GM19193 (cell line): ENCODE measurements around the gene ADPGK.

ENCODE experiments used
- POLR2A ChIP-seq: IDR thresholded peaks from 4 replicates; pipeline ENCODE4 v1.6.1; 2011; ENCODE audit not compliant: insufficient read depth, insufficient read length; ENCODE audit errors: extremely low read depth

The ADPGK gene

DNA sequence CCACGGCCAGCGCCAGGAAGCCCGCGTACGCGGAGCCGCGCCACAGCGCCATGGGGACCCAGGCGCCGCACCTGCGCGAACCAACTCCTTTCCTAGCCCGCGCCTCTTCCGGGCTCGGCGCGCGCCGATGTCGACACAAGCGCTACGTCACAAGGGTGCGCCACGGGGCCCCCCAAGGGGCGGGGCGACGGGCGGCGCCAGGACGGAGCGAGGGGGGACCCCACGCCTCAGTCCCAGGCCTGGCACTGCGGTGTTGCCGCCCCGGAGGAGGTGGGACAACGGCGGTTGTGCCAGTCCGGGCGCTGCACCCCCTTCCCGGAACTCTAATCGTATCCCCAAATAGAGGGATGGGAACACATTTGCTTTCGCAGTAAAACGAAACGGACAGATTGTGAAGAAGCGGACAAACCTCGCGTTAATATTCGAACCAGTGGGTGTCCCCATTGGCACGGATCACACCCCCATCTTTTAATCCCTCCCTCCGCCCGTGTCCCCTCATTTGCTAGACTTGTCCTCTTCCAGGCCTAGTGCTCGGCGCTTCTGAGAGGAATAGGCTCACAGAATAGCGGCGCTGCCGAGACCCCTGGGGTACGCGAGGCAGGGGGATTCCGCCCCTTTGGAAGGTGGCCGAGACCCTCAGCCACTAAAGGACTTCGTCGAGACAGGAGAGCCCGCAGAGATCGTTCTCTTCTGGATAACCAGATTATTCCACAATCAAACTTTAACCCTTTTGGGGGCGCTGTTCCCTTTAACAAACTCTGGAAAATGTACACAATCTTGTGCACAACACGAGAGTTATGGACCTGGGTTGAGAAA is at the start of gene ADPGK:
TSS of gene ADPGK (minus strand) at position 119 of the 816 bp plus-strand sequence. CDS start at position 52, 67 bp downstream.
- TF ChIP-seq POLR2A = peak; percentile 93

DNA sequence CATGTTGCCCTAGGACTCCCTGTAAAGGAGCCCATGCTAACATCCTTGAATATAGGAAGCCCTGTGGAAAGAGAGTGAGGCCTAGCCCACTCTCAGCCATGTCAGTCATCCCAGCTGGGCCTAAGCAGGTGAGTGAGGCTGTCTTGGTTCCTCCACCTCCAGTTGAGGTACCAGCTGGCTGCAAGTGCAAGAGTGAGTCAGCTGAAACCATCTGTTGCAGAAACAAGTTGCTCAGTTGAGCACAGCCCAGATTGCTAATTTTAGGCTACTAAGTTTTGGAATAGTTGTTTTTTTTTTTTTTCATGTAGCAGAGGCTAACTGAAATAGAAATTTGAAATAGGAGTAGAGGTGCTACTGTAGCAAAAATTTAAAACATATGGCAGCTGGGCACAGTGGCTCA is 43.7 kb upstream of the ADPGK start:
- TF ChIP-seq POLR2A = no peak

DNA sequence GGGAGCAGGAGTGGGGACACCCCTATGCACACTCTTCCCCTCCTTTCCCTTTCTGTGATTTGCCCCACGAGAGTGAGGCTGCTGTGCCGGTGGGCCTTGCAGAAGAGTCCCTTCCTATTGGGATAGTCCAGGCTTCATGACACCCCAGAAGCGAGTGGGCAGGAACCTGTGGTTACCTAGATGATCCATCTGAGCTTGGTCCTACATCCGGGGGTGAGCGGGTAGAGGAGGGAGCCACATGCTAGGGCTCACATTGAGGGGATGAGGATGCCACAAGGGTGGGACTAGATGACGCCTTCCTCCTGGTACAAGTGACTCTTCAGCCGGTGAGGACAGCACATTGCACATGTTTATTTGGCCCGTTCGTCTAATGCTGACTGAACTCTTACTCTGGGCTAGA is 43.1 kb upstream of the ADPGK start:
- TF ChIP-seq POLR2A = no peak

DNA sequence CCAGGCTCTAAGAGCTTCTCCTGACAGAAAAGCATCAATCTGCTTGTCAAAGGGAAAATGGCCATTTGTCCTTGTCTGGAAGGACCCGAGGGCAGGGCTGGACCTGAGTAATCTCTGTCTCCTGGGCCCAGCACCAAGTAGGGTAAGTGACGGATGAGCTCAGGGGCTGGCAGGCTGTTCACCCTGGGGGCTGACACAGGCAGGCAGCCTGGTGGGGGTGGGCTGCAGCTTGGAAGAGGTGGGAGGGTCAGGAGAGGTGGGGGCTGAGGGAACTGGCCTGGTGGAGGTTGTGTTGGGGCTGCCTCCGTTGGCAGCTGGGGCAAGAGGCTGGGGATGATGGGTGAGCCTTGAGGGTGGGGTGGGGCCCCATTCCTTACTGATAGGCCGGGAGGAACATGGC is 42.3 kb upstream of the ADPGK start:
- no peak for TF ChIP-seq POLR2A

DNA sequence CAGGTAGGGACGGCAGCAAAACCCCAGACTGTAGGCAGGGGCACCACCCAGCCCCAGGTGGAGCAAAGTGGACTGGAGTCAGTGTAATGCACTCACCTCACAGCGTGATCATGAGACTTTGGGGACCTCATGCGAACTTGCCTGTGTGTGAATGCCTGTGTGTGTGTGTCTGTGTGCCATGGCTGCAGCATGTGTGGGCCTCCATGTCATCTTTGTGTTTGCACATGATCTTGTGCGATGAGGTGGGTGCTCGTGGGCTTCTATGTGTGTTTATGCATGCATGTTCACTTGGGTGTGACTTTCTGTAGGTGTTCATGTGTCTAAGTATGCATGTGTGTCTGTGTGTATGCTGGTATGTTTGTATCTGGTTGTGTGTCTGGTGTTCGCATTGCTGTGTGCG is 41.2 kb upstream of the ADPGK start:
- no peak for TF ChIP-seq POLR2A

DNA sequence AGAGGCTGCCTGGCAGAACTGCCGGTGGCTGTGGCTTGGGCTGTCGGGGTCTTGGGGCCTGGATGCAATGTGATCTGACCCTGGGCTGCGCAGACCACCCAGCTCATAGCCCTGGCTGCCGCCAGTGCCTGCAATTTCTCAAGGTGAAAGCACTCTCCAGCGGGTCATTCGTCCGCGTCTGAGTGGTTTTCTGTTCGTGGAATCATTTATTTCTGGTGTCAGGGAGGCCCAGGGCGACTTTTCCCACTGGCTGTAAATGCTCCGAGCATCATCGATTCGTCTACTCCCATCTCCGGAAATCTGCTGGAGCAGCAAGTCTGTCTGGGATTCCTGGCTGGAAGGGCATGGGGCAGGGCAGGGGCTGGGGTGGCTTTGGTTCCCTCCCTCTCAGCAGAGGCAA is 40.6 kb upstream of the ADPGK start:
- TF ChIP-seq POLR2A = no peak

DNA sequence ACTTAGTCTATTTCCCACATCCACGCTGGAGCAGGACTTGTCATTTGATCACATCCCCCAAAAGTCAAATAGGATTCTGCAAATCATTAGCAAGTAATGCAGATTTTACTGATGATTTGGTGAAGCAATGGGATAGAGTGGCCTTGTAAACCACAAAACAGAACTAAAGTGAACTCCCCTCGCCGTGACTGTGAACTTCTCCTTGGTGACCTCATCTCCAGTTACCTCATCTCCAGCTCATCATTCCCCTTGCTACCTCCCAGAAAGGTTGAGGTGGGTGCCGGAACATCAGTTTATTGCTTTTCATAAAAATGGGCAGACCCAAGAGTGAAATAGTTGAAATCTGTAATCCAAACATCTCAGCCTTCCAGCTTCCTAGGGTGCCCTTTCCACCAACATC is 36.7 kb upstream of the ADPGK start:
- no peak for TF ChIP-seq POLR2A

DNA sequence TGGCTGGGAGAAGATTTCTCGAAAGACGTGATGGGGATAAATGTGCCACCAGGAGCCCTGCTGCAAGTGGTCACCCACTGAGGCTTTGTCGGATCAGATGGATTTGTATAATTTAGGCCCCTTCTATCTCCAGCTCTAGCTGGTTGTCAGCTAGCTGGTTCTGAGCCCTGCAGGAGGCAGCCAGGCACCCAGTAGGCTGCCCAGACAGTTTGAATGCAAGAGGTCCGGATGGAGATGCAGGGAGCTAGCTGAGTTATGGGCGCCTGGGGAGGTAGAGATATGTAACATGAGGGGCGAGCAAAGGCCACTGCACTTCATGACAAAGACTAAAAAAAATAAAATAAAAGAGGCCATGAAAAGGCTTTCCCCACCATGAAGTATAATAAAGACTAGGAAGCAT is 35.1 kb upstream of the ADPGK start:
- no peak for TF ChIP-seq POLR2A

DNA sequence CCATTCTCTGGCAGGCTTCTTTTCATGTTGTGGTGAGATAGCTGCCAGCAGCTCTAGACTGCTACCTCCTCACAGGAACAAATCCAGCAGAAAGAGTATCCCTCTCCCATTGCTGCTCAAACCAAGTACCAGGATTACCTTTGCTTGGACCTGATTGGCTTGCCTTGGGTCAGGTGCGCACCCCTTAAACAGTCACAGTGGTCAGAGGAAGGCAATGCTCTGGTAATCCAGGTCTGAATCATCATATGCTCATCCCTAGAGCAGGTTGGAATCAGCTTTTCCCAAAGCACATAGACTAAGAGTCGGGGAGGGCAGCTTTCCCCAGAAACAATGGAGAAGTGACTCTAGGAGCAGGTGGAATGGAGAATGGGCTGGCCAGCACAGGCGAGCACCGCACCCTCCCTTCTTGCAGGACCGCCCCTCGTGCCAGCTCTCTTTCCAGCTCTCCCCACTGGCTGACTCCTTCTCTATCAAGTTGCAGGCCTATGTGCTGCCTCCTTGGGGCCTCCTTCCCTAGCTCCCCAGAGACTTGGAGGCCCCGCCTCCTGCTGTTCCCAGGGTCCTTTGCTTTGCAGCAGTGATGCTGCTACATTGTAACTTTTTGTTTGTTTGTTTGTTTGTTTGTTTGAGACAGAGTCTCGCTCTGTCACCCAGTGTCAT is 29.9 kb upstream of the ADPGK start:
- no peak for TF ChIP-seq POLR2A

DNA sequence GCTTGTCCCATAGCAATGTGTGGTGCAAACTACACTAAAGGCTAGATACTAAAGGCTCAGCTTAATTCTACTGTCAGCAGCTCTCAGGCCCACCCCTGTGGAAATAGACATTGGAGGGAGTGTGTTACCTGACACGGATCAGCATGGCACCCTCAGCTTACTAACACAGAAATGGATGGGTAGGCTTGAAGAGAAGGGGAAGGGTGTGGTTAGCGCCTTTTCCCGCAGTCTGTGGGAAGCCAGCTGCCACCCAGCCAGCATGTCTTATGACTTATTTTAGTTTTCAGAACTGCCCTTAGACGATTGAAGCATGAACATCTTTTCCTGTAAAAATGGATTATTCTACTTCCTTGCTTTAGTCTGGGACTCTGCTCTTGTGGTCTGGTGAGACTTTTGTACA is 25.8 kb upstream of the ADPGK start:
- no peak for TF ChIP-seq POLR2A

DNA sequence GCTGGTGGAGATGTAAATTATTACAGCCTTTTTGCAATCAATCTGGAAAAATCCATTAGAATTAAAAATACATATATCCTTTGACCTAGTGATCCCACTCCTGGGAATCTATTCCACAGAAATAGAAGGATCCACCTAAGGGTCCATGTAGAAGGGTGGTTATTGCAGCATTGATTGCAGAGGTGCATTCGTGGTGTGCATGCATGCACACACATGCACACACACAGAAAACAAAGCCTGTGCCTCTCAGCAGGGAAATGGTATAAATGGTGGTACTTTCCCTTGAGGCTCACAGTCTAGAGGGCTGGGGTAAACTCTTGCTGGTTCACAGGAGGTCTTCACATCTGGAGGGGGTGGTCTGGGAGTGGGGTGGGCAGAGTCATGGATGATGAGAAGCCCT is 19.4 kb upstream of the ADPGK start:
- no peak for TF ChIP-seq POLR2A

DNA sequence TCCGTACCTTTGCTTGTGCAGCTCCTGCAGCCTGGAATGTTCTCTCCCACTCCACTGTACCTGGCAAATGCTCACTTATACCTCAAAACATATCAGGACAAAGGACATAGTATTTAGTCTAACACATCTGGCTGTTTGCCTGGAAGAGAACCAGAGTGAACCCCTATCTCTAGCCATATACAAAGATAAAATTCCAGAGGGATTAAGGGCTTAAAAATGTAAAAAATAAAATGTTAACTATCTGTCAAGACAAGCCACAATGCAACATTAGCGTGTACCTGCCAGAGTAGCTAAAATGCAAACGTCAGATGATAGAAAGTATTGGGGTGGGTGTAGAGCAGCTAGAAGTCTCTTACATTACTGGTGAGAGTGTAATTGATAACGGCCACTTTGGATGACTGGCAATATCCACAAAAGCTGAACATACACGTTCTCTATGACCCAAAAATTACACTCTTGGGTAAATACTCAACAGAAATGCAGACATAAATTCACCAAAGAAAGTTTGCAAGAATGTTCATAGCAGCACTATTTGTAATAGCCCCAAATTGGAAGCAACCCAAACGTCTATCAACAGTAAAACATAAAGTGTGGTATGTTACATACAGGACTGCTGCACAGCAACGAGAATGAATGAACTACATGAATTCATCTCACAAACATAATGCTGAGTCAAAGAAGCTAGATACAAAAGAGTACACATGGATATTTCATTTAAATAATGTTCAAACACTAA is 18.2 kb upstream of the ADPGK start:
- no peak for TF ChIP-seq POLR2A

DNA sequence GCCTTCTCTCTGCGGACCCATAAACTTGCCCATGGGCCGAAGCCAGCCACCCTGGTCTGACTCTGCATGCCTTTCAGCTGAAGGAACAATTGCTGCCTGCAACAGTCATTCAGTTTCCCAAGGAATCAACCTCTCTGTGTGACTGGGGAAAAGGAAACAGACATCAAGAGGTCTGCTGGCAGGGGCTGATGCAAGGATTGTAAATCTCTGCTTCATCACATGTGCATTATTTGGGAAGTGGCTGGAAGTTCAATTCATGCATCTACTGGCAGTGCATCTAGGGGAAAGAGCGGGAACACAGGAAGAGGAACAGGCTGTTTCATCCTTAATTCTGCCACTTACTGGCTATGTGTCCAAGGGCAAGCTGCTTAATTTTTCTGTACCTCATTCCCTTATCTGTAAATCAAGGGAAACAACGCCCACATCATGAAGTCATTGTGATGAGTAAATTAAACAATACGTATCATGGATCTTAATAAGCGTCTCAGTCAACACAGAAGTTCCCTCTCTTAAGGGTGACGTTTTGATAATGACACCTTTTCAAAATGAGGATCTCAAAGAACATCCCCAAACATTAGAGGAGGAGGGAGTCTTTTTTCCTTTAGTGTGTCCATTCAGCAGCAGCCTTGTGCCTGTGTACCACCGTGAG is 17.4 kb upstream of the ADPGK start:
- no peak for TF ChIP-seq POLR2A

DNA sequence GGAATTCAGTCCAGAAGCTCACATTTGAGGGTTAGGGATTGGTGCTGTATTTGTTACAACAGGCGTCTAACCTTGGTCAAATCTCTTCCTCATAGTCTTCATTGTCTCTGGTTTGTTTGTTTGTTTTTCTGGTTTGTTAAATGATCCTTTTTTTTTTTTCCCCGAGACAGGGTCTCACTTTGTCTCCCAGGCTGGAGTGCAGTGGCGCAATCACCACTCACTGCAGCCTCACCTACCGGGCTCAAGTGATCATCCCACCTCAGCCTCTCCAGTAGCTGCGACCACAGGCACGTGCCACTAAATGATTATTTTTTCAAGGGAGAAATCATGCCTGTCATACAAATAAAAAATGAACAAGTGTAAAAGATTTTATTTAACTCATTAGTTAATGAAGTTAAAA is 14.3 kb upstream of the ADPGK start:
- TF ChIP-seq POLR2A = no peak

DNA sequence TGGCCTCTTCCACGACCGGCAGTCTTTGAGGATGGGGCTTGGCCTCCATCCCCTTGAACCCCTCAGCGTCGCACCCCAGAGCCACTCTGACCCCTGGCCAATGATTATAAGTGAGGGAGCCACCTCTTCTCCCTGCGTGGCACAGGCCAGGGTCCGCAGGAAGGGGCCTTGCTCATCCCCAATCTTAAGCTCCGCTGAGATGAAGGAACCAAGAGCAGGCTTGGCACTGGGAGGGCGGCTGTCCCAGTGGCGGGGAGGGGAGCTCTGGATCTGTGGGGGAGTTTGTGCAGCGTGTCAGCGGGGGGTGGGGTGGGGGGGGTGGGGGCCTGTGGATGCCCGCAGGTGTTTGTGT is 13.8 kb upstream of the ADPGK start:
- TF ChIP-seq POLR2A = no peak
